Natural killer cell (primary cell): ENCODE results near the gene RPS6KA1. TPM values are rescaled to one million over a fixed set of nuclear protein-coding genes. Genes with fewer than 3 reads are reported as not detected.
"Not testable (repeated sequence)": the region's sequence is repeated elsewhere in the genome, so short reads cannot be mapped to it uniquely, and the experiment has no call there.

Source experiments
- ATAC-seq, 3 donors: fragments of 150-1000 bp in 2 of 3; fragments of 200-7000 bp in 1 of 3; cut with Tn5 transposase; 1 replicate in 1 of 3; 2 replicates in 2 of 3; pipeline ENCODE4 v1.10.0; 2021; ENCODE audit warnings: mild to moderate bottlenecking in 2 of 3, moderate library complexity in 2 of 3
- DNase-seq, 2 donors: peaks; one replicate each; pipeline versions ENCODE4 v3.0.0 to v3.0.0-alpha.2; 2013 to 2021; ENCODE audit warnings: mixed read lengths in 1 of 2
- H3K27ac ChIP-seq: one replicate; pipeline ENCODE4 v1.5.1; 2013; ENCODE audit warnings: mild to moderate bottlenecking, low read length
- H3K27me3 ChIP-seq: one replicate; pipeline ENCODE4 v1.6.1; 2013; ENCODE audit warnings: low read length; ENCODE audit not compliant: control insufficient read depth, insufficient read depth
- H3K36me3 ChIP-seq: one replicate; pipeline ENCODE4 v1.6.1; 2013; ENCODE audit warnings: low read length; ENCODE audit not compliant: control insufficient read depth, insufficient read depth
- H3K4me1 ChIP-seq: one replicate; pipeline ENCODE4 v1.6.1; 2013; ENCODE audit warnings: low read length; ENCODE audit not compliant: control insufficient read depth, insufficient read depth
- H3K4me3 ChIP-seq: one replicate; pipeline ENCODE4 v1.5.1; 2013; ENCODE audit warnings: low read length
- H3K9me3 ChIP-seq: one replicate; pipeline ENCODE4 v1.6.1; 2013; ENCODE audit warnings: low read length; ENCODE audit not compliant: control insufficient read depth, insufficient read depth
- H3K27ac Mint-ChIP-seq, 2 donors: one replicate each; pipeline ENCODE4 v1.8.0; 2022; ENCODE audit warnings: mild to moderate bottlenecking in 2 of 2, mixed read lengths in 2 of 2, moderate library complexity in 1 of 2
- H3K27me3 Mint-ChIP-seq, 2 donors: one replicate each; pipeline ENCODE4 v1.8.0; 2022; ENCODE audit warnings: low read depth in 2 of 2, mixed read lengths in 2 of 2
- H3K36me3 Mint-ChIP-seq: one replicate; pipeline ENCODE4 v1.8.0; 2022; ENCODE audit warnings: mixed read lengths
- H3K4me1 Mint-ChIP-seq, 2 donors: one replicate each; pipeline ENCODE4 v1.8.0; 2022; ENCODE audit warnings: mixed read lengths in 2 of 2
- H3K4me3 Mint-ChIP-seq: one replicate; pipeline ENCODE4 v1.8.0; 2022; ENCODE audit warnings: mild to moderate bottlenecking, moderate library complexity, mixed read lengths
- H3K9me3 Mint-ChIP-seq, 2 donors: one replicate each; pipeline ENCODE4 v1.8.0; 2022; ENCODE audit warnings: mixed read lengths in 2 of 2
- WGBS: methylation state at CpG from one replicate; pipeline ENCODE4 v1.1.7; 2013; ENCODE audit warnings: missing lambda C conversion rate; ENCODE audit not compliant: insufficient coverage; 5-methylcytosine and 5-hydroxymethylcytosine counted together
- intact Hi-C: fragments of 100-400 bp; cut with micrococcal nuclease; formaldehyde crosslinking; loops from one replicate; pipeline ENCODE4 v1.14.2; 2022
- total RNA-seq, 4 donors: library from RNA; stranded (reverse); fragments of 120-200 nt in 1 of 4; gene quantifications; one replicate each; pipeline versions ENCODE4 v1.2.3 to v1.2.4, GENCODE V29; 2013 to 2022
- TF ChIP-seq, protein P1 (sequence below): fragments of 200-600 bp; IDR thresholded peaks from one replicate; pipeline ENCODE4 v1.8.0; 2022; ENCODE audit warnings: antibody characterized with exemption

RPS6KA1 gene
- total RNA-seq, 3 donors from 2014 or later (not counting 1 experiment from before 2014, with no cell fraction given) = 191 to 226 (median 215) TPM

DNA sequence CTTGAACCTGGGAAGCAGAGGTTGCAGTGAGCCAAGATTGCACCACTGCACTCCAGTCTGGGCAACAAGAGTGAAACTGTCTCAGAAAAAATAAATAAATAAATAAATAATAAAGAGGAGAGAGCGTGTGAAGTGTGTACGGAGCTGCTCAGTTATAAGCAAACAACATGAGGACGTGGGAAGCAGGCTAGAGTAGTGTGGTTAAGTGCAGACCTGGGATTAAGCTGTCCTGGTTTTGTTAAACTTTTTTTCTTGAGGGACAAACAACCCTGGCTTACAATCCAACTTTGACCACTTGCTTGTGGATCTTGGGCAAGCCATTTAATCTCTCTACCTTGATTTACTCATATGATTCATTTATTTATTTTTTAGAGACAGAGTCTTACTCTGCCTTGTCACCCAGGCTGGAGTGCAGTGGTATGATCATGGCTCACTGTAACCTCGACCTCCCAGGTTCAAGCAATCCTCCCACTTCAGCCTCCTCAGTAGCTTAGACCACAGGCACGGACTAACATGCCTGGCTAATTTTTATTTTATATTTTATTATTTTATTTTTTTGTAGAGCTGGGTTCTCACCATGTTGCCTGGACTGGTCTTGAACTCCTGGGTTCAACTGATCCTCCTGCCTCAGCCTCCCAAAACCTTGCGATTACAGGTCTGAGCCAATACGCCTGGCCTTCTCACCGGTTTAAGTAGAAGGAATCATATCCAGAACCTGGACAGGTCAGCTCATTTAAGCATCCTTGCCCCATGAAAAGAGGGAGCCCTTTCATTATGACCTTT lies 52.7 kb downstream of the RPS6KA1 start:
- Mint-ChIP-seq H3K27me3 (no peaks in the 10 kb centered on the region), H3K27ac (peak overlapping the region in 1 of 2 donors; percentile 44), H3K9me3 (no peaks in the 10 kb centered on the region), H3K36me3 (no peaks in the 10 kb centered on the region), H3K4me3 (no peak overlapping the region), H3K4me1 (peaks cover 4 to 14% of the 10 kb centered on the region in 2 donors)
- WGBS = 82% methylated on average over 7 of the region's 8 CpGs
- Histone ChIP-seq H3K36me3 (no peaks in the 10 kb centered on the region), H3K4me1 (peaks cover 7% of the 10 kb centered on the region), H3K4me3 (no peak overlapping the region), H3K27ac (no peak overlapping the region), H3K27me3 (no peaks in the 10 kb centered on the region), H3K9me3 (no peaks in the 10 kb centered on the region)
- intact Hi-C loops = no loop called here
- DNase-seq (no peak), ATAC-seq (no peak)
- TF ChIP-seq, protein P1, sequence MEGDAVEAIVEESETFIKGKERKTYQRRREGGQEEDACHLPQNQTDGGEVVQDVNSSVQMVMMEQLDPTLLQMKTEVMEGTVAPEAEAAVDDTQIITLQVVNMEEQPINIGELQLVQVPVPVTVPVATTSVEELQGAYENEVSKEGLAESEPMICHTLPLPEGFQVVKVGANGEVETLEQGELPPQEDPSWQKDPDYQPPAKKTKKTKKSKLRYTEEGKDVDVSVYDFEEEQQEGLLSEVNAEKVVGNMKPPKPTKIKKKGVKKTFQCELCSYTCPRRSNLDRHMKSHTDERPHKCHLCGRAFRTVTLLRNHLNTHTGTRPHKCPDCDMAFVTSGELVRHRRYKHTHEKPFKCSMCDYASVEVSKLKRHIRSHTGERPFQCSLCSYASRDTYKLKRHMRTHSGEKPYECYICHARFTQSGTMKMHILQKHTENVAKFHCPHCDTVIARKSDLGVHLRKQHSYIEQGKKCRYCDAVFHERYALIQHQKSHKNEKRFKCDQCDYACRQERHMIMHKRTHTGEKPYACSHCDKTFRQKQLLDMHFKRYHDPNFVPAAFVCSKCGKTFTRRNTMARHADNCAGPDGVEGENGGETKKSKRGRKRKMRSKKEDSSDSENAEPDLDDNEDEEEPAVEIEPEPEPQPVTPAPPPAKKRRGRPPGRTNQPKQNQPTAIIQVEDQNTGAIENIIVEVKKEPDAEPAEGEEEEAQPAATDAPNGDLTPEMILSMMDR = no peak

DNA sequence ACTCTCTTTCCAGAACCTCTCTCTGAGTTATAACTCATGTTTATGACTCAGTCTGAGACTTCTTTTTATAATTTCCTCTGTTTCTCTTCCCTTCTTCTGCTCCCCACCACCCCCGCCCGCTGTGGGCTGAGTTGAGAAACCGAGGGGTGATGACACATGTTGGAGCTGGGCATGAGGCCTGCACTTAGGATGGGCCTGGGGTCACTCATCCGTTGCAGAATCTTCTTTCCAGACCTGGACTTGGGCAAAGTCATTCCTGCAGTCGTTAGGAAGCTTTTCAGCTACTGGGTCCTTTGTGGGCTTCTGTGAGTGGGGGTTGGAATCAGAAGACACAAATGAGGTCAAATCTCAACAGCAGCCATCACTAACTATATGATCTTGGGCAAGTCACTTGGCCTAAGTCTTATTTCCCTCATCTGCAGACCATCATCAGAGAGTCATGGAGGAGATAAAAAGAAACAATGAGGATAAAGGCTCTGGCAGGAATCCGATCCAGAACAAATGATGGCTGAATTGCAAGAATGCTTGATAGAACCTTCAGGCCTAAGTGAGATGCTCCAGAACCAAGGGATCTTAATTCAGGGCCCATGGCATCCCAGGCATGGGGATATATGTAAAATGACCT lies 53.4 kb downstream of the RPS6KA1 start:
- TF ChIP-seq, protein P1 = no peak
- Histone ChIP-seq H3K4me3 (no peak overlapping the region), H3K27ac (no peak overlapping the region), H3K9me3 (no peaks in the 10 kb centered on the region), H3K27me3 (no peaks in the 10 kb centered on the region), H3K4me1 (peaks cover 7% of the 10 kb centered on the region), H3K36me3 (no peaks in the 10 kb centered on the region)
- Mint-ChIP-seq H3K4me1 (peaks cover 3 to 9% of the 10 kb centered on the region in 2 donors), H3K4me3 (no peak overlapping the region), H3K36me3 (no peaks in the 10 kb centered on the region), H3K27me3 (no peaks in the 10 kb centered on the region), H3K9me3 (no peaks in the 10 kb centered on the region), H3K27ac (peak overlapping the region in 1 of 2 donors; percentile 44)
- 62% methylated on average over 6 of the region's 6 CpGs for WGBS
- DNase-seq (no peak), ATAC-seq (peak in 1 of 3 donors; percentile 52)
- intact Hi-C loops = no loop called here

DNA sequence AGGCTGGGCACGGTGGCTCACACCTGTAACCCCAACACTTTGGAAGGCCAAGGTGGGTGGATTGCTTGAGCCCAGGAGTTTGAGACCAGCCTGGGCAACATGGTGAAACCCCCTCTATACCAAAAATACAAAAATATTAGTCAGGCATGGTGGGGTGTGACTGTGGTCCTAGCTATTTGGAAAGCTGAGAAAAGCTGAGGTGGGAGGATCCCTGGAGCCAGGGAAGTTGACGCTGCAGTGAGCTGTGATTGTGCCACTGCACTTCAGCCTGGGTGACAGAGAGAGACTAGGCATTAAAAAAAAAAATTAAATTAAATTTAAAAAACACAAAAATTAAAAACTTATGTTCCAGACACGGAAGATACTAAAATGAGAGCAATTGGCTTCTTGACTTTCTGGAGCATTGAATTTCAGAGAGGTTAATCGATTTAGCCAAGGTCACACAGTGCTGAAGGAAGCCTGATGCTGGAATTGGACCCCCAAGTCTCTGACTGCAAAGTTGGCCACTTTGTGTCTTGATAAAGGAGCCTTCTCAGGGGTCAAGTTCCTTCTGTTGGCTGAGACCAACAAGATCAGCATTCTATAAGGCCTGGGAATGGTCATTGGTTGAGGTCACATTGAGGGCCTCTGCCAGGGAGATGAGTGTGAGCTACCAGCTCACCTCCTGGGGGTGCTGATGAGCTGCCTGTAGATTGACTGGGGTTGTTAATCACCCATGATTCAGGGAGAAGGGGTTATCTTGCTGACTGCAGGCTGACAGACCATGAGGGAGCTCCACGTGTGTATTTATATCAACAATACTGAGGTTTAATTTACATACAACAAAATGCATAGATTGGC lies 54.3 kb downstream of the RPS6KA1 start:
- DNase-seq = no peak
- 90% methylated on average over 5 of the region's 5 CpGs for WGBS
- no peaks in the 10 kb centered on the region for H3K36me3 ChIP-seq
- Mint-ChIP-seq H3K4me1 (peaks cover 0 to 5% of the 10 kb centered on the region in 2 donors), H3K36me3 (no peaks in the 10 kb centered on the region), H3K4me3 (no peak overlapping the region), H3K27ac (no peak overlapping the region), H3K9me3 (no peaks in the 10 kb centered on the region), H3K27me3 (no peaks in the 10 kb centered on the region)
- H3K4me3 ChIP-seq = no peak overlapping the region
- H3K9me3 ChIP-seq = peaks cover 6% of the 10 kb centered on the region
- intact Hi-C loops = no loop called here
- H3K4me1 ChIP-seq = peaks cover 7% of the 10 kb centered on the region
- ATAC-seq = no peak
- no peak overlapping the region for H3K27ac ChIP-seq
- TF ChIP-seq, protein P1 = no peak
- no peaks in the 10 kb centered on the region for H3K27me3 ChIP-seq

DNA sequence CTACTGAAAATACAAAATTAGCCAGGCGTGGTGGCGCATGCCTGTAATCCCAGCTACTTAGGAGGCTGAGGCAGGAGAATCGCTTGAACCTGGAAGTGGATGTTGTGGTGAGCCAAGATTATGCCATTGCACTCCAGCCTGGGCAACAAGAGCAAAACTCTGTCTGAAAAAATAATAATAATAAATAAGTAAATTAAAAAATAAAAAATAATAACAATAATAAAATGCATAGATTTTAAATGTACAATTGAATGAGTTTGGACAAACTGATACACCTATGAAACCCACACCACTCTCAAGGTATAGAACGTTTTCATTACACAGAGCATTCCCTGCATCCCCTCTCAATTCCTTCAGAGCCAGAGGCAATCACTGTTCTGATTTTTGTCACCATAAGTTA lies 55.0 kb downstream of the RPS6KA1 start:
- H3K36me3 Mint-ChIP-seq, intact Hi-C loops, H3K27ac Mint-ChIP-seq, H3K9me3 ChIP-seq, H3K4me1 Mint-ChIP-seq, DNase-seq, H3K27me3 ChIP-seq, H3K4me1 ChIP-seq, ATAC-seq, H3K27me3 Mint-ChIP-seq, H3K4me3 ChIP-seq, H3K36me3 ChIP-seq, H3K27ac ChIP-seq, H3K4me3 Mint-ChIP-seq, H3K9me3 Mint-ChIP-seq: not testable (repeated sequence)
- 93% methylated on average over 4 of the region's 4 CpGs for WGBS
